ENCODE results near the gene CDKN2B-AS1.

GRCh38 chr9:21974343-21974721 is 20.3 kb upstream of the CDKN2B-AS1 start:
- TF ChIP-seq CTCF (IDR thresholded peaks at IDR 0.05) (no peak), POLR2A (IDR thresholded peaks at IDR 0.05) (no peak)
